Hepatocyte (in vitro differentiated cells): ENCODE data around the gene MED13L. TPM values are rescaled to one million over a fixed set of nuclear protein-coding genes. Genes with fewer than 3 reads are reported as not detected.

Experiments
- DNase-seq: peaks from one replicate; pipeline ENCODE4 v3.0.0-alpha.2; 2016; ENCODE audit warnings: low spot score
- H2AFZ ChIP-seq: fragments of 200-600 bp; sonication (generic); 2 replicates; pipeline ENCODE4 v1.6.0; 2016; ENCODE audit warnings: antibody characterized with exemption, mild to moderate bottlenecking
- H3K27ac ChIP-seq: fragments of 200-600 bp; sonication (generic); 2 replicates; pipeline ENCODE4 v1.5.1; 2016; ENCODE audit warnings: mild to moderate bottlenecking
- H3K27me3 ChIP-seq: fragments of 200-600 bp; sonication (generic); 2 replicates; pipeline ENCODE4 v1.6.1; 2016
- H3K36me3 ChIP-seq: fragments of 200-600 bp; sonication (generic); replicated peaks from 2 replicates; pipeline ENCODE4 v1.5.1; 2016; ENCODE audit warnings: low read depth; ENCODE audit not compliant: insufficient read depth
- H3K4me1 ChIP-seq: fragments of 200-600 bp; sonication (generic); 2 replicates; pipeline ENCODE4 v1.5.1; 2016; ENCODE audit warnings: mild to moderate bottlenecking, moderate library complexity; ENCODE audit not compliant: insufficient read depth
- H3K4me2 ChIP-seq: fragments of 200-600 bp; sonication (generic); 2 replicates; pipeline ENCODE4 v1.6.0; 2016
- H3K4me3 ChIP-seq: fragments of 200-600 bp; sonication (generic); 2 replicates; pipeline ENCODE4 v1.5.1; 2016; ENCODE audit warnings: mild to moderate bottlenecking
- H3K79me2 ChIP-seq: fragments of 200-600 bp; sonication (generic); 2 replicates; pipeline ENCODE4 v1.6.0; 2017; ENCODE audit warnings: mild to moderate bottlenecking
- H3K9me2 ChIP-seq: fragments of 200-600 bp; sonication (generic); replicated peaks from 2 replicates; pipeline ENCODE4 v1.6.0; 2017; ENCODE audit warnings: mild to moderate bottlenecking; ENCODE audit not compliant: insufficient read depth
- H3K9me3 ChIP-seq: fragments of 200-600 bp; sonication (generic); 2 replicates; pipeline ENCODE4 v1.5.1; 2016; ENCODE audit warnings: low read depth, mild to moderate bottlenecking
- H4K20me1 ChIP-seq: fragments of 200-600 bp; sonication (generic); 2 replicates; pipeline ENCODE4 v1.6.0; 2016; ENCODE audit warnings: mild to moderate bottlenecking; ENCODE audit not compliant: insufficient read depth, poor library complexity, severe bottlenecking
- EZH2 ChIP-seq: fragments of 200-600 bp; sonication (generic); IDR thresholded peaks from 2 replicates; pipeline ENCODE4 v1.6.1; 2016; ENCODE audit warnings: antibody characterized with exemption, mild to moderate bottlenecking, borderline replicate concordance
- EZH2phosphoT487 ChIP-seq: fragments of 200-600 bp; sonication (generic); IDR thresholded peaks from one replicate; pipeline ENCODE4 v1.6.1; 2018; ENCODE audit warnings: antibody characterized with exemption, mild to moderate bottlenecking, low read depth, moderate library complexity; ENCODE audit not compliant: unreplicated experiment, severe bottlenecking
- WGBS: methylation state at CpG from one replicate; pipeline ENCODE4 v1.1.6; 2016; ENCODE audit warnings: low lambda C conversion rate; ENCODE audit errors: missing lambda C conversion rate; 5-methylcytosine and 5-hydroxymethylcytosine counted together
- polyA plus RNA-seq: library from polyadenylated mRNA; unstranded; fragments of >200 nt; fragmentation: Nextera tagmentation; extraction: Ambion mirVana; gene quantifications from 2 replicates; pipeline ENCODE4 v1.2.1, GENCODE V29; 2016
- total RNA-seq: library from RNA; depleted of rRNA; stranded (reverse); fragments of >200 nt; gene quantifications from 2 replicates; pipeline ENCODE4 v1.2.3, GENCODE V29; 2014
- TF ChIP-seq, protein P1 (sequence below): fragments of 200-600 bp; sonication (generic); IDR thresholded peaks from 2 replicates; pipeline ENCODE4 v1.5.1; 2016; ENCODE audit warnings: antibody characterized with exemption, mild to moderate bottlenecking; ENCODE audit not compliant: poor library complexity

Gene MED13L
- total and polyA plus RNA-seq, 2 experiments from 2014 or later: 23.7 to 135 TPM

- H3K27me3 ChIP-seq: no peaks in the 10 kb centered on the region
- WGBS: 80% methylated on average over 4 of the region's 4 CpGs
- H3K79me2 ChIP-seq: peaks cover 100% of the 10 kb centered on the region
- no peaks in the 10 kb centered on the region for H3K9me2 ChIP-seq
- H3K4me1 ChIP-seq: peaks cover 5% of the 10 kb centered on the region
- TF ChIP-seq EZH2: no peak
- TF ChIP-seq, protein P1, sequence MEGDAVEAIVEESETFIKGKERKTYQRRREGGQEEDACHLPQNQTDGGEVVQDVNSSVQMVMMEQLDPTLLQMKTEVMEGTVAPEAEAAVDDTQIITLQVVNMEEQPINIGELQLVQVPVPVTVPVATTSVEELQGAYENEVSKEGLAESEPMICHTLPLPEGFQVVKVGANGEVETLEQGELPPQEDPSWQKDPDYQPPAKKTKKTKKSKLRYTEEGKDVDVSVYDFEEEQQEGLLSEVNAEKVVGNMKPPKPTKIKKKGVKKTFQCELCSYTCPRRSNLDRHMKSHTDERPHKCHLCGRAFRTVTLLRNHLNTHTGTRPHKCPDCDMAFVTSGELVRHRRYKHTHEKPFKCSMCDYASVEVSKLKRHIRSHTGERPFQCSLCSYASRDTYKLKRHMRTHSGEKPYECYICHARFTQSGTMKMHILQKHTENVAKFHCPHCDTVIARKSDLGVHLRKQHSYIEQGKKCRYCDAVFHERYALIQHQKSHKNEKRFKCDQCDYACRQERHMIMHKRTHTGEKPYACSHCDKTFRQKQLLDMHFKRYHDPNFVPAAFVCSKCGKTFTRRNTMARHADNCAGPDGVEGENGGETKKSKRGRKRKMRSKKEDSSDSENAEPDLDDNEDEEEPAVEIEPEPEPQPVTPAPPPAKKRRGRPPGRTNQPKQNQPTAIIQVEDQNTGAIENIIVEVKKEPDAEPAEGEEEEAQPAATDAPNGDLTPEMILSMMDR: no peak
- no peak for TF ChIP-seq EZH2phosphoT487
- peak overlapping the region; percentile 30 for H3K4me2 ChIP-seq
- no peak for DNase-seq
- no peaks in the 10 kb centered on the region for H3K36me3 ChIP-seq
- H4K20me1 ChIP-seq: peaks cover 90% of the 10 kb centered on the region
- H3K27ac ChIP-seq: peak overlapping the region; percentile 13
- H3K9me3 ChIP-seq: no peaks in the 10 kb centered on the region
- no peak overlapping the region for H2AFZ ChIP-seq
- no peak overlapping the region for H3K4me3 ChIP-seq
Measured at GRCh38 chr12:116202433-116202832, 75.1 kb downstream of the MED13L start.

- Histone ChIP-seq H3K9me3 (no peaks in the 10 kb centered on the region), H3K36me3 (no peaks in the 10 kb centered on the region), H3K27ac (no peak overlapping the region), H3K4me1 (peaks cover 5% of the 10 kb centered on the region), H3K79me2 (peaks cover 100% of the 10 kb centered on the region), H3K9me2 (no peaks in the 10 kb centered on the region), H3K27me3 (no peaks in the 10 kb centered on the region), H3K4me2 (no peak overlapping the region), H4K20me1 (peaks cover 90% of the 10 kb centered on the region), H3K4me3 (no peak overlapping the region), H2AFZ (no peak overlapping the region)
- TF ChIP-seq EZH2 (no peak), EZH2phosphoT487 (no peak)
- TF ChIP-seq, protein P1: no peak
- WGBS: 70% methylated on average over 1 of the region's 1 CpG
- DNase-seq: no peak
Measured at GRCh38 chr12:116201908-116202307, 75.6 kb downstream of the MED13L start.

GRCh38 chr12:116201359-116201758 is 76.1 kb downstream of the MED13L start:
- peaks cover 5% of the 10 kb centered on the region for H3K4me1 ChIP-seq
- H3K27ac ChIP-seq: no peak overlapping the region
- H2AFZ ChIP-seq: no peak overlapping the region
- no peaks in the 10 kb centered on the region for H3K9me2 ChIP-seq
- 89% methylated on average over 2 of the region's 2 CpGs for WGBS
- TF ChIP-seq EZH2phosphoT487: no peak
- TF ChIP-seq, protein P1: no peak
- TF ChIP-seq EZH2: no peak
- peaks cover 100% of the 10 kb centered on the region for H3K79me2 ChIP-seq
- no peak overlapping the region for H3K4me2 ChIP-seq
- no peak overlapping the region for H3K4me3 ChIP-seq
- no peak for DNase-seq
- no peaks in the 10 kb centered on the region for H3K9me3 ChIP-seq
- H3K27me3 ChIP-seq: no peaks in the 10 kb centered on the region
- H3K36me3 ChIP-seq: no peaks in the 10 kb centered on the region
- peaks cover 90% of the 10 kb centered on the region for H4K20me1 ChIP-seq

DNA sequence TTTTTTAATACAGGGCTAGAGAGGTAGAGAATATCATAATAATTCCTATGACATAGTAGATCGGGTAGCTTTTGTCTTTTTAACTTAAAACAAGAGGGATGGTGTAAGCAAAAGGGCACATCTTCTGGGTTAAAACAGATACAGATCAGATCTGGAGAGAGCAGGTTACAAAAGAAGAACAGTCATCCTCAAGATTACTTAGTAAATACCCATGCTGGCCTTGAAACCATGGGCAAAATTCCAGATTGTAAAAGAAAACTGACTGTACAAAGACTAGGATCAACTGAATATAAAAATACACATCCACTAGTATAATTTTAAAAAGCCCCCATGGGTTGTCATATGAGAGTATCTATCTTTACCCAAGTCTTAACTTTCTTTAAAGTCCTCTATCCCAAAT is 76.7 kb downstream of the MED13L start:
- Histone ChIP-seq H3K79me2 (peaks cover 100% of the 10 kb centered on the region), H2AFZ (no peak overlapping the region), H3K27me3 (no peaks in the 10 kb centered on the region), H4K20me1 (peaks cover 91% of the 10 kb centered on the region), H3K27ac (no peak overlapping the region), H3K4me2 (no peak overlapping the region), H3K36me3 (no peaks in the 10 kb centered on the region), H3K9me3 (no peaks in the 10 kb centered on the region), H3K9me2 (no peaks in the 10 kb centered on the region), H3K4me3 (no peak overlapping the region), H3K4me1 (peaks cover 5% of the 10 kb centered on the region)
- no peak for TF ChIP-seq EZH2phosphoT487
- TF ChIP-seq, protein P1: no peak
- no peak for TF ChIP-seq EZH2
- DNase-seq: no peak
- WGBS: 87% methylated on average over 1 of the region's 1 CpG
